ENCODE measurements around the gene SV2C.

GRCh38 chr5:76363352-76364225, 280.4 kb downstream of the SV2C start:
- TF ChIP-seq POLR2A (IDR thresholded peaks at IDR 0.05) (no peak), CTCF (IDR thresholded peaks at IDR 0.05) (no peak)

All from heart left ventricle (tissue), 13 donors.